GM21367 (cell line): Measurements from ENCODE around the gene CCL5.
"Not testable (repeated sequence)": the region's sequence is repeated elsewhere in the genome, so short reads cannot be mapped to it uniquely, and the experiment has no call there.

ENCODE experiments used
- ATAC-seq: cut with Tn5 transposase; IDR thresholded peaks from one replicate; pipeline ENCODE4 v1.9.1; 2021; ENCODE audit not compliant: unreplicated experiment

CCL5 gene

DNA sequence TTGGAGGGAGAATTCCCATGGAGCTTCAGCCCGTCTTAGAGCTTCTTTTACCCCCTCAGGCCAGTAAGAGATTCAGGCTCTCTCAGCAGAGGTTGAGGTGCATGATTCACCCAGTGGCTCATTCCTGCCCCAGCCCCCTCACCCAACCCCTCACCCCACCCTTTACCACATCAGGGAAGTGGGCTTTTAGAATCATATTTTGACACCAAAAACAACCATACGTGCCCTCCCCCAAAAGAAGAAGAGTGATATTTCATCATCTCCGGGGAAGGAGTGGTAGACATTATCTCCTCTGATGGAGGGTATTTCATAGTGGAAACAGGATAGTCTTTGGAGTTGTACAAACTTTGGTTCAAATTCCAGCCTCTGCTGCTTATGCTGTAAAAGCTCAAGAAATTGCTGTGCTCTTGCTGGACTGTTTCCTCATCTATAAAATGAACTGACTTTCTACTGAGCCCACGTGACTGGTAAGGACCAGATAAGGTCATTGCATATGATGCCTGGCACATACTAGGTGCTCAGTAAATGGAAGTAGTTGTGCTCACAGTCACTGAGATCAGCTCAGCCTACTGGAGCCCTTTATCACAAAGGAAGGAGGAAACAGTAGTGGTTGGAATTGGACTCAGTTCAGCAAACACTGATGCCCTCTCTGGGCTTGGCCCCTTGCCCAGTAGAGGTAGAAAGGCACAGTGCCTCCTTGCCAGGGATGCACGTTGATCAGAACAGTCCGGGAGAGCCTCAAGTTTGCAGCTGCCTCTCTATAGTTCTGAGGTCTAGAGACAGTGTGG is 18.3 kb upstream of the CCL5 start:
- no peak for ATAC-seq

- ATAC-seq: not testable (repeated sequence)
Measured at GRCh38 chr17:35897772-35898171, 17.6 kb upstream of the CCL5 start.

GRCh38 chr17:35895636-35896587 is 15.8 kb upstream of the CCL5 start:
- ATAC-seq: peak; percentile 45

DNA sequence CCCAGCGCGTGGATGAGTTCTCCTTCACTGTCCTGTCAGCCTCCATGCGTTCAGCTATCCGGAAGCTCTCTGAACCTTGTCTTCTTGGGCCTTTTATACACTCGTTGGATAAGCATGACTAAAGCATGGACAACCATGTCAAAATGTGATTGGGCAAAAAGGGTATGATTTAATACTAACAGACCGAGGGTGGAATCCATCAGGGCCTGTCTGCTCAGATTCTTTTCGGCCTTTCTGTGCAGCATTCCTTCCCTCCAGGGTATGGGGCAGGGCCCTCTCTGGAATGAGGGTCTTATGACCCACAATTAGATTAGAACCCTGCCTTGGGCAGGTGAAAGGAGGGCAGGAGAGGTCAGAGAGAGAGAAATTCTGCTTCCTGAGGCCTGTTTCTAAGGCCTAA is 14.0 kb upstream of the CCL5 start:
- ATAC-seq: no peak

DNA sequence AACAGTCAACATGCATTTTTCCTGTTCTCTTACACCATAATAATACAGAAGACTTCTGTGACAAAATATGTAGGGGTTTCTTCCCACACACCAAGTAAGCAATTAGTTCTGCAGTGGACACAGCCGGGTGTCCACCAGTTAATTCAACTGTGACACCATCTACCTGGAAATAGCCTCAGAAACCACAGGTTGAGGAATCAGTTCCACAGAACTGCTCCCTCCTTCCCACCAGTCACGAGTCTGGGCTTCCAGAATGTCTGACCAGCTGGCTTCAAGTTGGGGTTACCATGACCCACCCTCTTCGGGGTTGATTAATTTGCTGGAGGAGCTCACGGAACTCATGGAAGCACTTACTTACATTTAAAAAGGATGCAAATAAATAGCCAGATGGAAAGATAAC is 13.6 kb upstream of the CCL5 start:
- no peak for ATAC-seq

- ATAC-seq: no peak
Measured at GRCh38 chr17:35892091-35893035, 12.2 kb upstream of the CCL5 start.

DNA sequence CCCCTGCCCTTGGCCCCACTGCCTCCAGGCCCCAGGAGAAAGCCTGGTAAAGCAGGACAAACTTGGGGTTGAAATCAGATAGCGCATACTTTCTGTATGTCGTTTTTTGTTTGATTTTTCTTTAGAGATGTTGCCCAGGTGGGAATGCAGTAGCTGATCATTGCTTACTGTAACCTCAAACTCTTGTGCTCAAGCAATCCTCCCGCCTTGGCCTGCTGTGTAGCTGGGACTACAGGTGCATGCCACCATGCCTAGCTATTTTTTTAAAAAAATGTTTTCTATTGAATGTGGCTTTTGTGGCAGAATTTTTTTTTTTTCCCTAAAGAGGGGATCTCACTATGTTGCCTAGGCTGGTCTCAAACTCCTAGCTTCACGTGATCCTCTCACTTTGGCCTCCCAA is 11.1 kb upstream of the CCL5 start:
- ATAC-seq: no peak

DNA sequence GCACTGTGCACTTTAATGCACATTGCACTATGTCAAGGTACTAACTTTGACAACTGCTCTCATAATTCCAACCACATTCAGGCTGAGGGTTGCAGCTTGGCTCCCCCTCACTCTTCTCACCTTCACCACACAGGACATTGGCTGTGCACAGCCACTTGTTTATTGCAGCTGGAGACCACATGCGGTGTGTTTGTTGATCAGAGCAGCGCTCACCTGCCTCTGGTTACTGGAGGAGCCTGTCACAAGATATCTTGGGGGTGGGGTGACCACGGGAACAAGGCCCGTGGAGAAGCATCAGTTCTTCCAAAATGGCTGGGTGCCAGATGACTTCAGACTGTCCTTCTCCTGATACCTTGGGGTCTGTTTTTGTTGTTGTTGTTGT is 10.6 kb upstream of the CCL5 start:
- ATAC-seq: no peak

DNA sequence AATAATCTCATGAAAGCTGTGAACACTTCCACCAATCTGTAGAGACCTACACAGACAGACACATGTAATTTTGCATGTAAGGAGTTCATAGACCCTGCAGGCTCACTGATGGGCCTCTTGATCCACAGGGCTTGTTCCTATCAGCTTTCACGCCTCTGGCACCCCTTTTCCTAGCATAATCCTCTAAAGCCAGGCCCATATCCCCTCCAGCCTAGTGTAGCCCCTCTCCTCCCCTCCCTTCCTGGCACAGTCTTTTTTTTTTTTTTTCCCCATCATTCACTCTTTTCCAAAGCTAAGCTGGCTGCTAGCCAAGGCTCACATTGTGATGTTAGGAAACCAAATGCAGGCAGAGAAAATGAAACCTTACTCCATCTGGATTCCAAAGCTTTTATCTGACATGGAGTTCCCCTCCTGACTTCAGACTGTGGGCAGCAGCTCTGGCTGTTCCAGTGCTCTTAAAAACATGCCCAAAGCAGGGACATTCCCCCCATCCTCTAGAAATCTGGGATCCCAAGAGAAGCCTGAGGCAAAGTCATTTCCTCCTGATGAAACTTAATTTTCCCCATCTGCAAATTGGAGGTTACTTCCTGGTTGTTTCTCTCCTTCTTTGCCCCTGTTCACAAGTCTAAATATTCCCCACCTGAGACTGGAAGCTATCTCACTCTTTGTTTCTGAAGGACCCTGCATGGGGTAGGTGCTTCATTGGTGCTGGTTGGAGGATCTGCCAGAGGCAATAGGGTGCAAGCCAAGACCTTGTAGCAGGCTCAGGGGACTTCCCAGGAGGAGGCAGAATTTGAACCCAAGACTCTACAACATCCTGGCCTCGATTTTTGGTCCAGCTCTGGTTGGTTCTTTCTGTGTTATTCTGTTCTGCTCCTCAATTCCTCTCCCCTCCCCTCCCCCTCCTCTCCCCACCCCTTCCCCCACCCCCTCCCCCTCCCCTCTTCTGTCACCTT is 9.9 kb upstream of the CCL5 start:
- no peak for ATAC-seq

DNA sequence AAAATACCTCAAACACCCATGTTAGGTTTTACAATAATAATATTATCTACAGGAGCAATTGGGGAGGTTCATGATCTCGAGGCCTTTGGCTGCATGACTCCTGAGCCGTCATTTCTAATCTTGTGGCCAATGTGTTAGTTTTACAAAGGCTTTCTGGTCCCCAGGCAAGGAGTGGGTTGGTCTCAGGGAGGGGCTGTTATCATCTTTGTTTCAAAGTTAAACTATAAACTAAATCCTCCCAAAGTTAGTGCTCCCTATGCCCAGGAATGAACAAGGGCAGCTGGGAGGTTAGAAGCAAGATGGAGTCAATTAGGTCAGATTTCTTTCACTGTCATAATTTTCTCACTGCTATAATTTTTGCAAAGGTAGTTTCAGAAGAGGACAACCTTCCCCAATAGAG is 9.1 kb upstream of the CCL5 start:
- ATAC-seq: no peak

- no peak for ATAC-seq
Measured at GRCh38 chr17:35878361-35878760, 1.8 kb downstream of the CCL5 start.

GRCh38 chr17:35877345-35878029 is 2.7 kb downstream of the CCL5 start:
- no peak for ATAC-seq

DNA sequence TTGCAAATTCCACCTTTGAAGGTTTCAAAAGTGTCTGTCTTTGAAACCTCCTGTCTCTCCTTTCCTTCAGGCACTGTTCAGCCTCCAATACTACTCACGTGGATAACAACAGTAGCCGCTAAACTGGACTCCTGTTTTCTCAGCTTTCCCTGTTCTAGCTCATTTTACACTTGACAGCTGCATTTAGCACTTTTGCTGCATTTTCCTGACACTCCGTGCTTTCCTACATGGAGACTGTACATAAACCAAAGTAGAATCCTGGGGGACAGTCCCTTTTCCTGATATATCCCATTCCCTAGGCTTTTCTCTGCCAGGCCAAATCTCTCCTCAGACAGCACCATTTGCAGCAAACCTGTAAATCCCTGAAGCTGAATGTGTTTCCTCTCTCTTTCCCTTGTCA is 3.6 kb downstream of the CCL5 start:
- no peak for ATAC-seq

GRCh38 chr17:35875800-35876139 is 4.4 kb downstream of the CCL5 start:
- ATAC-seq: no peak

GRCh38 chr17:35875072-35875799 is 4.9 kb downstream of the CCL5 start:
- no peak for ATAC-seq

DNA sequence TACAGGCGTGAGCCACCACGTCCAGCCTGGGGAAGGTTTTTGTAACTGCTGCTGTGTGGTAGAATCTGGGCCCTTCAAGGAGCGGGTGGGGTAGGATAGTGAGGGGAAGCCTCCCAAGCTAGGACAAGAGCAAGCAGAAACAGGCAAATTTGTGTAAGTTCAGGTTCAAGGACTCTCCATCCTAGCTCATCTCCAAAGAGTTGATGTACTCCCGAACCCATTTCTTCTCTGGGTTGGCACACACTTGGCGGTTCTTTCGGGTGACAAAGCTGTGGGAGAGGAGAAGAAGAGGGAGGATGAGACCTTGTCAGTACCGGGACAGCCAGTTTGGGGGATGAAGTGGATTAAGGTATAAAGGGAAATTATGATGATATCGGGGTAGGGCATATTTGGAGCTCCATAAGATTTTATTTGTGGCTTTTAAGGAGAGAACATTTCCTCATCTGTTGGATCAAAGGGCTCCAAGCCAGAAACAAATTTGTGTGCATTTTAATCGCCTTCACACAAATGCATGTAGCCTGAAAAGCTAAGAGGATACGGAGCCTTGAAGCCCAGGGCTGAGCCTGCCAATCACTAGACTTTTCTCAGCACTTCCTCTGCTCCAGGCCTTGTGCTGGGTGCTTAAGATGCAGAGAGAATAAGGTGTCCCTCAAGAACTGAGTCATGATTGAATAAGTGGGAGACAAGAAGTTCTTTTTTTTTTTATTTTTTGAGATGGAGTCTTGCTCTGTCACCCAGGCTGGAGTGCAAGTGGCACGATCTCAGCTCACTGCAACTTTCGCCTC is 7.8 kb downstream of the CCL5 start:
- no peak for ATAC-seq

GRCh38 chr17:35870906-35871819 is 9.0 kb downstream of the CCL5 start:
- no peak for ATAC-seq
